ENCODE results near the gene IL10. TPM values are rescaled to one million over a fixed set of nuclear protein-coding genes. Genes with fewer than 3 reads are reported as not detected.

The IL10 gene
- total RNA-seq, 2 experiments from 2014 or later: not detected

DNA sequence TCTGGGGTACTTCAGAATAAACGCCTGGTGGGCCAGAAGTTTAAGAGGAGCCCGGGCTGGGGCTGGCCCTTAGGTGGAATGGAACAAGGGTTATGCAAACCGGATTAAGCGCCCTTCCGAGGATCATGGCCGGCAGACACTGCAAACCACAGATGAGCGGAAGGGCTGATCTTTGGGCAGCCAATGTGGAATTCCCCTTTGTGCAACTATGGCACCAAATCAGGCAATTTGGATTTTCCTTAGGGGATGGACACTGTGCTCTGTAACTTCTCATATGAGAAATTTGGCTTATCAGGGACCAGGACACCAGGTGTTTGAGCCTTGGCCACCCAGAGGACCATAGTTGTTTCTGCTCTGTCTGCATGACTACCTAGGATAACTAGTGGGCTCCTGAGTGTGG, 5.7 kb upstream of the IL10 start:
- CTCF ChIA-PET (ENCODE audit: unreplicated experiment): no interaction called here
- Histone ChIP-seq H3K9me3 (ENCODE audit: low read length) (no peaks in the 10 kb centered on the region), H2AFZ (ENCODE audit: low read length) (no peak overlapping the region), H3K4me1 (ENCODE audit: insufficient read depth, low read length, poor library complexity, severe bottlenecking) (peaks cover 44% of the 10 kb centered on the region), H3K79me2 (ENCODE audit: insufficient read depth, low read depth, low read length) (no peaks in the 10 kb centered on the region), H3K4me3 (ENCODE audit: low read depth, low read length, poor library complexity, severe bottlenecking) (no peak overlapping the region), H3K27ac (ENCODE audit: low read depth, low read length, poor library complexity, severe bottlenecking) (no peak overlapping the region), H3K4me2 (ENCODE audit: low read length) (no peak overlapping the region), H4K20me1 (ENCODE audit: insufficient read depth, low read length) (no peaks in the 10 kb centered on the region), H3K9me2 (ENCODE audit: insufficient read depth, low read length) (no peaks in the 10 kb centered on the region), H3K36me3 (ENCODE audit: insufficient read depth, low read length) (no peaks in the 10 kb centered on the region)
- POLR2A ChIA-PET: no interaction called here
- no peak for TF ChIP-seq CTCF (conservative IDR thresholded peaks at IDR 0.05; ENCODE audit: low read length)
- no peak for TF ChIP-seq EZH2phosphoT487 (IDR thresholded peaks at IDR 0.05; ENCODE audit: borderline replicate concordance, low read depth, low read length)
- DNase-seq (ENCODE audit: low spot score): no peak
- intact Hi-C loops (cut with micrococcal nuclease; ENCODE audit: unreplicated experiment): no loop called here
- BruUV-seq (replicated peaks): no TSS peak

GRCh38 chr1:206776229-206776628, 3.9 kb upstream of the IL10 start:
- ChIA-PET POLR2A (interaction anchor here (0.6 to 1.2 kb wide), 3 partner anchors 18 to 31 kb away, joined by 3 to 5 read pairs (median 4); no protein-coding TSS in a partner anchor), CTCF (ENCODE audit: unreplicated experiment) (no interaction called here)
- no peak for DNase-seq (ENCODE audit: low spot score)
- Histone ChIP-seq H3K4me1 (ENCODE audit: insufficient read depth, low read length, poor library complexity, severe bottlenecking) (peaks cover 38% of the 10 kb centered on the region), H3K36me3 (ENCODE audit: insufficient read depth, low read length) (no peaks in the 10 kb centered on the region), H3K79me2 (ENCODE audit: insufficient read depth, low read depth, low read length) (no peaks in the 10 kb centered on the region), H3K9me2 (ENCODE audit: insufficient read depth, low read length) (no peaks in the 10 kb centered on the region), H3K4me2 (ENCODE audit: low read length) (no peak overlapping the region), H3K27ac (ENCODE audit: low read depth, low read length, poor library complexity, severe bottlenecking) (no peak overlapping the region), H3K9me3 (ENCODE audit: low read length) (no peaks in the 10 kb centered on the region), H2AFZ (ENCODE audit: low read length) (no peak overlapping the region), H4K20me1 (ENCODE audit: insufficient read depth, low read length) (no peaks in the 10 kb centered on the region), H3K4me3 (ENCODE audit: low read depth, low read length, poor library complexity, severe bottlenecking) (no peak overlapping the region)
- TF ChIP-seq EZH2phosphoT487 (IDR thresholded peaks at IDR 0.05; ENCODE audit: borderline replicate concordance, low read depth, low read length): no peak
- TF ChIP-seq CTCF (conservative IDR thresholded peaks at IDR 0.05; ENCODE audit: low read length): no peak
- intact Hi-C loops (cut with micrococcal nuclease; ENCODE audit: unreplicated experiment): no loop called here
- no TSS peak for BruUV-seq (replicated peaks)

DNA sequence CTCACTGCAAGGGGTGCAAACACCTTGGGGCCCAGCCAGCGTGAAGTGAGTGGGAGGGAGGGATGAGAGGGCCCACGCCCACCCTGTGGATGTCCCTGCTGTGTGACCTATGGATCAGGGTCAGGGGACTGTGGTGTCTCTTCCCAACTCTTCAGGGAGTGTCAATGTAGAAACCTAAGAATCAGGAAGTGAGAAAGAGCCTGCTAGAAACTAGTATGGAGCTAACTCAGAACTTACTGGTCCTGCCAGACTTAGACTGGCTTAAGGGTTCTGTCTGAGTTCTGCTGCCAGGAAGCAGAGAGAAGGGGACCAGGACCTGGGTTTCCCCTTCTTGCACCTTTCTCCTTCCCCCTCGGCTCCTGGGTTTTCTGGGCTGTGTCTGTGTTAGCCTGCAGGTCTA, 1.8 kb upstream of the IL10 start:
- no peaks in the 10 kb centered on the region for H3K79me2 ChIP-seq (ENCODE audit: insufficient read depth, low read depth, low read length)
- POLR2A ChIA-PET: interaction anchor here (0.9 to 1.3 kb wide), 2 partner anchors 9 to 18 kb away, joined by 3 to 7 read pairs; no protein-coding TSS in a partner anchor
- CTCF ChIA-PET (ENCODE audit: unreplicated experiment): interaction anchor here (1.3 kb wide), 1 partner anchor 9 kb away, joined by 6 read pairs; no protein-coding TSS in a partner anchor
- H3K9me2 ChIP-seq (ENCODE audit: insufficient read depth, low read length): no peaks in the 10 kb centered on the region
- peaks cover 36% of the 10 kb centered on the region for H3K4me1 ChIP-seq (ENCODE audit: insufficient read depth, low read length, poor library complexity, severe bottlenecking)
- H4K20me1 ChIP-seq (ENCODE audit: insufficient read depth, low read length): no peaks in the 10 kb centered on the region
- H3K36me3 ChIP-seq (ENCODE audit: insufficient read depth, low read length): no peaks in the 10 kb centered on the region
- TF ChIP-seq CTCF (conservative IDR thresholded peaks at IDR 0.05; ENCODE audit: low read length) (no peak), EZH2phosphoT487 (IDR thresholded peaks at IDR 0.05; ENCODE audit: borderline replicate concordance, low read depth, low read length) (no peak)
- no peaks in the 10 kb centered on the region for H3K9me3 ChIP-seq (ENCODE audit: low read length)
- H3K27ac ChIP-seq (ENCODE audit: low read depth, low read length, poor library complexity, severe bottlenecking): no peak overlapping the region
- no peak overlapping the region for H2AFZ ChIP-seq (ENCODE audit: low read length)
- intact Hi-C loops (cut with micrococcal nuclease; ENCODE audit: unreplicated experiment): no loop called here
- BruUV-seq (replicated peaks): no TSS peak
- H3K4me3 ChIP-seq (ENCODE audit: low read depth, low read length, poor library complexity, severe bottlenecking): no peak overlapping the region
- DNase-seq (ENCODE audit: low spot score): no peak
- H3K4me2 ChIP-seq (ENCODE audit: low read length): no peak overlapping the region
